Aorta (tissue), 5 donors: ENCODE results near the gene H1-8. TPM values are rescaled to one million over a fixed set of nuclear protein-coding genes. Genes with fewer than 3 reads are reported as not detected.

Source experiments
- ATAC-seq: fragments of 200-7000 bp; cut with Tn5 transposase; one replicate; pipeline ENCODE4 v1.9.1; 2022; ENCODE audit warnings: moderate library complexity; ENCODE audit not compliant: low FRiP score
- DNase-seq, 2 donors: peaks; one replicate each; pipeline ENCODE4 v3.0.0-alpha.2; 2020
- H3K27ac ChIP-seq, 2 donors: one replicate each; pipeline ENCODE4 v1.5.1; 2013; ENCODE audit warnings: low read length in 2 of 2, mild to moderate bottlenecking in 2 of 2, moderate library complexity in 2 of 2, control low read depth in 1 of 2, inconsistent platforms in 1 of 2, low read depth in 1 of 2
- H3K27me3 ChIP-seq, 2 donors: one replicate each; pipeline ENCODE4 v1.6.1; 2013; ENCODE audit warnings: control low read depth in 1 of 2, low read length in 1 of 2, mild to moderate bottlenecking in 1 of 2, moderate library complexity in 1 of 2; ENCODE audit not compliant: insufficient read depth in 2 of 2, control insufficient read depth in 1 of 2
- H3K36me3 ChIP-seq, 2 donors: one replicate each; pipeline ENCODE4 v1.6.1; 2013; ENCODE audit warnings: control low read depth in 1 of 2, low read length in 1 of 2, mild to moderate bottlenecking in 1 of 2; ENCODE audit not compliant: insufficient read depth in 2 of 2, control insufficient read depth in 1 of 2
- H3K4me1 ChIP-seq, 2 donors: one replicate each; pipeline ENCODE4 v1.6.1; 2013; ENCODE audit warnings: low read length in 2 of 2, control low read depth in 1 of 2, mild to moderate bottlenecking in 1 of 2, moderate library complexity in 1 of 2; ENCODE audit not compliant: insufficient read depth in 2 of 2, control insufficient read depth in 1 of 2
- H3K4me3 ChIP-seq, 2 donors: one replicate each; pipeline ENCODE4 v1.5.1; 2013; ENCODE audit warnings: low read length in 2 of 2, control low read depth in 1 of 2, mild to moderate bottlenecking in 1 of 2
- H3K9me3 ChIP-seq: one replicate; pipeline ENCODE4 v1.6.1; 2013; ENCODE audit warnings: mild to moderate bottlenecking, low read length; ENCODE audit not compliant: control insufficient read depth
- WGBS, 2 donors: extraction: QIAGEN DNeasy Blood & Tissue Kit; methylation state at CpG; one replicate each; pipeline ENCODE4 v1.1.7; 2013; 5-methylcytosine and 5-hydroxymethylcytosine counted together
- intact Hi-C, 2 donors: fragments of 100-400 bp; cut with DNase I; formaldehyde crosslinking; loops; one replicate each; pipeline versions ENCODE4 v1.14.2 to v1.15.0; 2022
- polyA plus RNA-seq, 2 donors: library from polyadenylated mRNA; stranded (reverse); fragments of 200-250 nt; gene quantifications; one replicate each; pipeline ENCODE4 v1.2.3, GENCODE V29; 2013
- total RNA-seq, 2 donors: library from RNA; stranded (reverse); fragmentation: NEBNext Ultra II Directional; extraction: Animal tissue kit (Norgen Biotek cat#: 25700); gene quantifications; one replicate each; pipeline ENCODE4 v1.2.1, GENCODE V29; 2021
- donor health status: healthy with polysubstance abuse.
- donor health status: Bipolar disorder and iron deficiency.
- donor health status: DM: no; HTN: no; CAD: no.
- donor health status: DM: no; HTN: no; CAD: no.
- donor health status: DM: yes; HTN: yes; CAD: no.

The H1-8 gene
- total and polyA plus RNA-seq, 4 donors: not detected

DNA sequence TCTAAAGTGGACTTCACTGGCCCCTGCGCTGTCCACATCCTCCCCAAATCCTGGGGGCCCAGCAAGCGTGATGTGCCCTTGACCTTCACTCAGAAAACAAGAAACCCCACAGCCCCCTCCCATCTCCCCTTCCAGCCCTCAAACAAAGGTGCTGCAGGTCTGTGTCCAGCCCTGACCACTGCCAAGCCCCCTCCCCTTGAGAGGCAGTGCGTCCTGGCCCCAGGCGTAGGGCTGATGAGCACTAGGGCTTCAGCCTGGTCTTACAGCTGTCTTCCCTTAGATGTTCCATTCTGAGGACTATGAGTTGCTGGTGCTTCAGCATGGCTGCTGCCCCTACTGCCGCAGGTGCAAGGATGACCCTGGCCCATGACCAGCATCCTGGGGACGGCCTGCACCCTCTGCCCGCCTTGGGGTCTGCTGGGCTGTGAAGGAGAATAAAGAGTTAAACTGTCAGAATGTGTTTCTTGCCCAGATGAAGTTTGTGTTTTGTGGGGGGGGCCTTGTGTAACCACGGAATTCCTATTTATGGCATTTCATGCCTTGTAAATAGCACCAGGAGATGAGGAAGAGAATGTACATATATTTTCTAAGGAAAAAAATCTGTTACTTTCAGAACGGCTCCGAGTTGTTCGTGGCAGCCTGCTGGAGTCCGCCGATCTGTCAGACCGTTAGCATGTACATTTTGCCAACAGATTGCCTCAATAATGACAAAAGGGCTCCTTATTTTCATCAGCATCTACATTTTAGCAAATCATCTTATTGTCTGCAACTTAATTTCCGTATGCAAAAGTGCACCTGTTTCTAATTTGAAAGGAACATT lies 22.9 kb upstream of the H1-8 start:
- H3K4me3 ChIP-seq: no peak overlapping the region
- H3K27ac ChIP-seq: no peak overlapping the region
- DNase-seq (no peak), ATAC-seq (no peak)
- 89 to 94% methylated on average over 15 of the region's 15 CpGs for WGBS, 2 donors
- no peaks in the 10 kb centered on the region for H3K4me1 ChIP-seq
- H3K27me3 ChIP-seq: no peaks in the 10 kb centered on the region
- intact Hi-C loops: no loop called here
- H3K9me3 ChIP-seq: no peaks in the 10 kb centered on the region
- H3K36me3 ChIP-seq: no peaks in the 10 kb centered on the region

DNA sequence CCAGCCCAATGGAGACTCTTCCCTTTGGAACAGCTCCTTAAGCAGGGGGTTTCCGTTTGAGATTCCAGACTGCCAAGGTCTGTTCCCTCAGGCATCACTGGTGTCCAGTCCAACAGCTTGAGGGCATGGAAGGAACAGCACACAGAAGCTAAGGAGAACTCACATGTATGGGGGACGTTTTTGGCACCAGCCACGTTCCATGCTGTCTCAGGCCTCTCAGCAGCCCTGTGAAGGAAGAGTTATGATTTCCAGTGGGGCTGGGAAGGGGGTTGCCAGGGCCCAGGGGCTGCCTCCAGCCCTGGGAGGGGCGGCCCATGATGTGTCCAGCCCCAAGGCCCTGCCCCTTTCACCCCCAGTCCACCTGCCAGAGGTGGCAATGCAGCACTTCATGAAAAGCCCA lies 22.0 kb upstream of the H1-8 start:
- Histone ChIP-seq H3K4me3 (no peak overlapping the region), H3K9me3 (no peaks in the 10 kb centered on the region), H3K27me3 (no peaks in the 10 kb centered on the region), H3K36me3 (no peaks in the 10 kb centered on the region), H3K4me1 (no peaks in the 10 kb centered on the region), H3K27ac (no peak overlapping the region)
- DNase-seq: no peak
- no peak for ATAC-seq
- intact Hi-C loops: no loop called here
- 68 to 79% methylated on average over 4 of the region's 4 CpGs for WGBS, 2 donors

DNA sequence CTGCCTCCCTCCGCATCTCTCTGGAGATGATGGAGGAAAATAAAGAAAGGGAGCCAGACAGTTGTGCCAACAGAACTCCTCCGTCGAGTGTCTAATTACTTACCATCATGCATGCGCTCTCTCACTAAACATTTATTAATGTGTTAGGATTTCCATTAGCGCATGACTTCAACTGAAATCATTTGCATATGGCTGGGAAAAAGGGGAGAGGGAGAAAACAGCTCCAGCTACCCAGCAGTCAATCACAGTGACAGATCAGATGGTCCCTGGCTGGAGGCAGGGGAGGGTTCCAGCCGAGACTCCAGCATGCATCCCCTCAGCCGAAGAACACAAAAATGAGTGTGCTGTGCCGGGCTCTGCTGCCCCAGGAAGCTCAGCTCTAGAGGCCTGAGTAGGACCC lies 21.4 kb upstream of the H1-8 start:
- intact Hi-C loops: no loop called here
- Histone ChIP-seq H3K27ac (no peak overlapping the region), H3K9me3 (no peaks in the 10 kb centered on the region), H3K27me3 (no peaks in the 10 kb centered on the region), H3K4me3 (no peak overlapping the region), H3K4me1 (no peaks in the 10 kb centered on the region), H3K36me3 (no peaks in the 10 kb centered on the region)
- DNase-seq (no peak), ATAC-seq (no peak)
- 76 to 77% methylated on average over 8 of the region's 8 CpGs for WGBS, 2 donors

GRCh38 chr3:129522953-129523352 lies 20.0 kb upstream of the H1-8 start:
- Histone ChIP-seq H3K4me3 (no peak overlapping the region), H3K27ac (no peak overlapping the region), H3K9me3 (no peaks in the 10 kb centered on the region), H3K36me3 (no peaks in the 10 kb centered on the region), H3K4me1 (no peaks in the 10 kb centered on the region), H3K27me3 (no peaks in the 10 kb centered on the region)
- 88 to 93% methylated on average over 5 of the region's 5 CpGs for WGBS, 2 donors
- intact Hi-C loops: no loop called here
- no peak for ATAC-seq
- no peak for DNase-seq

- H3K36me3 ChIP-seq: no peaks in the 10 kb centered on the region
- 90 to 92% methylated on average over 4 of the region's 4 CpGs for WGBS, 2 donors
- no peak for DNase-seq
Observed at GRCh38 chr3:129524081-129524480, 18.9 kb upstream of the H1-8 start.

DNA sequence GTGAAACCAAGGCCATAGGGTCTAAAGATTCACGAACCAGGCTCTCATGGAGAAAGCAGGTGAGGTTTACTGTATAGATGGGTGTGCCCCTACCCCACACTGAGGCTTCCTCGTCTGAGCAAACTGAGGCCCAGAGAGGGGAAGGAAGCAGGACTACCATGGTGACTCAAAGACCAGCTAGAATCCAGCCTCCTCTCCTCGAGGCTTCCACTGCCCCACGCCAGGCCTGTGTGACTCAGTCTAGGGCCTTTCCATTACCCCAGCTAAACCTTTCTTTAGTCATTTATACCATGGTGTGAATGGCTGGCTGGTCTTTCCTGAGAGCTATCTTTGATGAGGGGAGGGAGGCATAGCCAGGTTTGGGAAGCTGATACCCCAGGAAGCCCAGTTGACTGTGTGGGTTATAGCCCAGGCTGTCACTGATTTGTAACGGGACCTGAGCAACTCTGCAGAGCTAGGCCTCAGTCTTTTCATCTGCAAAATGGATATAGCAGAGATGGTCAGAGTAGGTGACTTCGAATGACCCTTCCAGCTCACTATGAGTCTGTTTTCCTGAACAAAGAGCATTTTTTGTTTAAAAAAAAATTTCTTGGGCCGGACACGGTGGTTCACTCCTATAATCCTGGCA lies 17.5 kb upstream of the H1-8 start:
- intact Hi-C loops: no loop called here
- H3K27ac ChIP-seq: no peak overlapping the region
- H3K36me3 ChIP-seq: no peaks in the 10 kb centered on the region
- H3K27me3 ChIP-seq: no peaks in the 10 kb centered on the region
- no peak overlapping the region for H3K4me3 ChIP-seq
- H3K4me1 ChIP-seq: no peaks in the 10 kb centered on the region
- no peaks in the 10 kb centered on the region for H3K9me3 ChIP-seq
- ATAC-seq (no peak), DNase-seq (no peak)
- WGBS, 2 donors: 84 to 85% methylated on average over 8 of the region's 8 CpGs

More at GRCh38 chr3:129524081-129524480, 18.9 kb upstream of the H1-8 start:
- Histone ChIP-seq H3K27me3 (no peaks in the 10 kb centered on the region), H3K4me3 (no peak overlapping the region), H3K27ac (no peak overlapping the region), H3K9me3 (no peaks in the 10 kb centered on the region), H3K4me1 (no peaks in the 10 kb centered on the region)
- ATAC-seq: no peak
- intact Hi-C loops: no loop called here

- H3K27me3 ChIP-seq: no peaks in the 10 kb centered on the region
- WGBS, 2 donors: 88 to 90% methylated on average over 12 of the region's 12 CpGs
- no peak for ATAC-seq
Observed at GRCh38 chr3:129526121-129526900, 16.7 kb upstream of the H1-8 start.

DNA sequence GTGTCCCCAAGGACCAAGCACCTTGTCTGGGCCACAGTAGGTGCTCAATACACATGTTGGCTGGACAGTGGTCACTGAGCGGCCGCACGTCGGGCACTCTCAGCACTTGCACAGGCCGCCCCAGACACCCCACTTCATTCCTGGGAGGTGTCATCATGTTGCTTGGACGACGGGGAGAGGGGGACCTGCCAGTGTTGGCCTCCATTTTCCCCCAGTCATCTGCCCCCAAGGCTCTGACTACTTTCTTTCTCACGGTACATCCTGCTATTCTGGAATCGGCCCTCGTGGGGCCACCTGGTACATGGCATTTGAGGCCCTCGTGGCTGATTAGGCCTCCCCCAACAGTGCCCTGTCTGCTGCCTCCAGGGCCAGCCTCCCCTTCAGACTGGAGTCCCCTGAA lies 15.7 kb upstream of the H1-8 start:
- DNase-seq: no peak

More at GRCh38 chr3:129526121-129526900, 16.7 kb upstream of the H1-8 start:
- DNase-seq: no peak
- Histone ChIP-seq H3K4me1 (no peaks in the 10 kb centered on the region), H3K27ac (no peak overlapping the region), H3K9me3 (no peaks in the 10 kb centered on the region), H3K36me3 (no peaks in the 10 kb centered on the region), H3K4me3 (no peak overlapping the region)
- intact Hi-C loops: no loop called here

More for the DNA sequence above, 15.7 kb upstream of the H1-8 start:
- intact Hi-C loops: no loop called here
- 93 to 95% methylated on average over 11 of the region's 11 CpGs for WGBS, 2 donors
- no peaks in the 10 kb centered on the region for H3K4me1 ChIP-seq
- no peaks in the 10 kb centered on the region for H3K36me3 ChIP-seq
- no peak overlapping the region for H3K4me3 ChIP-seq
- no peaks in the 10 kb centered on the region for H3K9me3 ChIP-seq
- no peak overlapping the region for H3K27ac ChIP-seq
- no peak for ATAC-seq
- H3K27me3 ChIP-seq: no peaks in the 10 kb centered on the region
